ENCODE results near the gene CTSH. TPM values are rescaled to one million over a fixed set of nuclear protein-coding genes. Genes with fewer than 3 reads are reported as not detected.

CTSH gene
- total RNA-seq, 2 donors from 2014 or later: 107 to 145 TPM

- no peak for TF ChIP-seq POLR2A (IDR thresholded peaks at IDR 0.05)
- TF ChIP-seq CTCF (IDR thresholded peaks at IDR 0.05): no peak
- Histone ChIP-seq H3K9me3 (no peaks in the 10 kb centered on the region), H3K27ac (peak overlapping the region; percentile 36 to 76 (median 64)), H3K4me1 (peaks cover 33% of the 10 kb centered on the region), H3K36me3 (replicated peaks in 1 of 2; ENCODE audit: insufficient read depth in 1 of 2, low read depth in 2 of 2) (no peaks in the 10 kb centered on the region), H3K27me3 (no peaks in the 10 kb centered on the region), H3K4me3 (no peak overlapping the region)
- WGBS, 2 donors: 62 to 68% methylated on average over 5 of the region's 5 CpGs
- no peak for DNase-seq
- intact Hi-C loops (cut with DNase I): no loop called here
- ATAC-seq: peak; percentile 51
Measured at GRCh38 chr15:78969687-78970349, 25.0 kb upstream of the CTSH start.

- H3K27me3 ChIP-seq: no peaks in the 10 kb centered on the region
- DNase-seq (peak in 3 of 4 donors; percentile 45 to 61 (median 49)), ATAC-seq (peak; percentile 61)
- 40 to 41% methylated on average over 5 of the region's 5 CpGs for WGBS, 2 donors
- H3K36me3 ChIP-seq (replicated peaks in 1 of 2; ENCODE audit: insufficient read depth in 1 of 2, low read depth in 2 of 2): no peaks in the 10 kb centered on the region
- intact Hi-C loops (cut with DNase I): no loop called here
- H3K4me1 ChIP-seq: peaks cover 35% of the 10 kb centered on the region
- no peak overlapping the region for H3K4me3 ChIP-seq
- H3K27ac ChIP-seq: peak overlapping the region; percentile 14 to 76 (median 64)
- no peak for TF ChIP-seq CTCF (IDR thresholded peaks at IDR 0.05)
- TF ChIP-seq POLR2A (IDR thresholded peaks at IDR 0.05): no peak
- no peaks in the 10 kb centered on the region for H3K9me3 ChIP-seq
Measured at GRCh38 chr15:78968539-78969271, 23.9 kb upstream of the CTSH start.

GRCh38 chr15:78968114-78968513 lies 23.3 kb upstream of the CTSH start:
- DNase-seq: no peak
- no peak for ATAC-seq
- H3K27me3 ChIP-seq: no peaks in the 10 kb centered on the region
- intact Hi-C loops (cut with DNase I): no loop called here
- no peak overlapping the region for H3K4me3 ChIP-seq
- 30 to 51% methylated on average over 2 of the region's 2 CpGs for WGBS, 2 donors
- peaks cover 40% of the 10 kb centered on the region for H3K4me1 ChIP-seq
- H3K36me3 ChIP-seq (replicated peaks in 1 of 2; ENCODE audit: insufficient read depth in 1 of 2, low read depth in 2 of 2): no peaks in the 10 kb centered on the region
- no peaks in the 10 kb centered on the region for H3K9me3 ChIP-seq
- TF ChIP-seq POLR2A (IDR thresholded peaks at IDR 0.05) (no peak), CTCF (IDR thresholded peaks at IDR 0.05) (no peak)
- peak overlapping the region in 3 of 4 donors; percentile 30 to 70 (median 58) for H3K27ac ChIP-seq

GRCh38 chr15:78960308-78960707 lies 15.5 kb upstream of the CTSH start:
- no peak for TF ChIP-seq CTCF (IDR thresholded peaks at IDR 0.05)
- TF ChIP-seq POLR2A (IDR thresholded peaks at IDR 0.05): no peak
- Histone ChIP-seq H3K27ac (no peak overlapping the region), H3K4me3 (no peak overlapping the region), H3K27me3 (no peaks in the 10 kb centered on the region), H3K4me1 (peaks cover 8% of the 10 kb centered on the region), H3K9me3 (no peaks in the 10 kb centered on the region), H3K36me3 (replicated peaks in 1 of 2; ENCODE audit: insufficient read depth in 1 of 2, low read depth in 2 of 2) (no peaks in the 10 kb centered on the region)
- DNase-seq: no peak
- intact Hi-C loops (cut with DNase I): no loop called here
- no peak for ATAC-seq
- WGBS, 2 donors: 94 to 100% methylated on average over 2 to 6 of the region's 6 CpGs
